Breast epithelium (tissue), 4 donors: Measurements from ENCODE around the gene ECT2. TPM values are rescaled to one million over a fixed set of nuclear protein-coding genes. Genes with fewer than 3 reads are reported as not detected.

Experiments
- DNase-seq, 2 donors: peaks; one replicate each; pipeline ENCODE4 v3.0.0-alpha.2; 2019; ENCODE audit warnings: low spot score in 2 of 2
- H3K27ac ChIP-seq, 2 donors: fragments of 200-600 bp; sonication (generic) in 1 of 2; one replicate each; pipeline ENCODE4 v1.5.1; 2016 to 2019; ENCODE audit warnings: mild to moderate bottlenecking in 1 of 2
- H3K27me3 ChIP-seq, 2 donors: fragments of 200-600 bp; sonication (generic) in 1 of 2; one replicate each; pipeline versions ENCODE4 v1.5.1 to v1.6.0; 2017 to 2019; ENCODE audit warnings: control low read depth in 1 of 2, mild to moderate bottlenecking in 1 of 2
- H3K36me3 ChIP-seq: fragments of 200-600 bp; one replicate; pipeline ENCODE4 v1.5.1; 2019
- H3K4me1 ChIP-seq, 2 donors: fragments of 200-600 bp; sonication (generic); one replicate each; pipeline ENCODE4 v1.5.1; 2016 to 2019; ENCODE audit warnings: control low read depth in 1 of 2
- H3K4me3 ChIP-seq, 3 donors: fragments of 200-600 bp; sonication (generic); 1 replicate in 2 of 3; 2 replicates in 1 of 3; pipeline ENCODE4 v1.5.1; 2016 to 2019; ENCODE audit warnings: mild to moderate bottlenecking in 3 of 3, moderate library complexity in 2 of 3
- H3K9me3 ChIP-seq, 2 donors: fragments of 200-600 bp; sonication (generic) in 1 of 2; one replicate each; pipeline ENCODE4 v1.5.1; 2016 to 2019; ENCODE audit warnings: control low read depth in 1 of 2
- CTCF ChIP-seq, 3 donors: fragments of 450-650 bp; IDR thresholded peaks; one replicate each; pipeline ENCODE4 v1.5.1; 2016 to 2017; ENCODE audit warnings: antibody characterized with exemption in 3 of 3, mild to moderate bottlenecking in 3 of 3, moderate library complexity in 3 of 3
- POLR2A ChIP-seq: fragments of 450-650 bp; IDR thresholded peaks from one replicate; pipeline ENCODE4 v1.6.1; 2016; ENCODE audit warnings: antibody characterized with exemption, mild to moderate bottlenecking, moderate library complexity
- POLR2AphosphoS5 ChIP-seq, 3 donors: sonication (generic); formaldehyde crosslinking; IDR thresholded peaks; one replicate each; pipeline ENCODE4 v1.6.1; 2017; ENCODE audit warnings: antibody characterized with exemption in 3 of 3
- intact Hi-C: fragments of 100-400 bp; cut with DNase I; formaldehyde crosslinking; loops from one replicate; pipeline ENCODE4 v1.15.1; 2023; ENCODE audit warnings: low total_unique reads
- total RNA-seq, 3 donors: library from RNA; depleted of rRNA; stranded (reverse); fragments of >200 nt; gene quantifications; one replicate each; pipeline ENCODE4 v1.1.0, GENCODE V29; 2016

The ECT2 gene
- total RNA-seq, 3 donors from 2014 or later: 8.5 to 20.1 (median 15.4) TPM

- peaks cover 3% of the 10 kb centered on the region for H3K36me3 ChIP-seq
- intact Hi-C loops: no loop called here
- H3K4me3 ChIP-seq: no peak overlapping the region
- H3K27me3 ChIP-seq: no peaks in the 10 kb centered on the region
- no peak for DNase-seq
- no peaks in the 10 kb centered on the region for H3K9me3 ChIP-seq
- TF ChIP-seq POLR2A: no peak
- TF ChIP-seq CTCF (IDR thresholded peaks at IDR 0.05): no peak
- no peak for TF ChIP-seq POLR2AphosphoS5 (IDR thresholded peaks at IDR 0.05)
- H3K4me1 ChIP-seq: no peaks in the 10 kb centered on the region
- H3K27ac ChIP-seq: no peak overlapping the region
These were observed 21.1 kb downstream of the ECT2 start for GRCh38 chr3:172771672-172772071.

- Histone ChIP-seq H3K9me3 (no peaks in the 10 kb centered on the region), H3K4me1 (no peaks in the 10 kb centered on the region), H3K27me3 (no peaks in the 10 kb centered on the region), H3K27ac (no peak overlapping the region), H3K4me3 (no peak overlapping the region), H3K36me3 (no peaks in the 10 kb centered on the region)
- intact Hi-C loops: no loop called here
- no peak for TF ChIP-seq CTCF (IDR thresholded peaks at IDR 0.05)
- TF ChIP-seq POLR2AphosphoS5 (IDR thresholded peaks at IDR 0.05): no peak
- no peak for TF ChIP-seq POLR2A
- no peak for DNase-seq
These were observed 25.7 kb downstream of the ECT2 start for GRCh38 chr3:172776049-172776717.

- no peaks in the 10 kb centered on the region for H3K36me3 ChIP-seq
- H3K9me3 ChIP-seq: no peaks in the 10 kb centered on the region
- TF ChIP-seq POLR2AphosphoS5 (IDR thresholded peaks at IDR 0.05) (no peak), CTCF (IDR thresholded peaks at IDR 0.05) (no peak), POLR2A (no peak)
- no peaks in the 10 kb centered on the region for H3K4me1 ChIP-seq
- H3K27ac ChIP-seq: no peak overlapping the region
- DNase-seq: no peak
- H3K4me3 ChIP-seq: no peak overlapping the region
- no peaks in the 10 kb centered on the region for H3K27me3 ChIP-seq
- intact Hi-C loops: no loop called here
These were observed 27.4 kb downstream of the ECT2 start for GRCh38 chr3:172777901-172778300.

GRCh38 chr3:172782235-172782634, 31.7 kb downstream of the ECT2 start:
- H3K9me3 ChIP-seq: no peaks in the 10 kb centered on the region
- no peaks in the 10 kb centered on the region for H3K4me1 ChIP-seq
- no peak overlapping the region for H3K4me3 ChIP-seq
- H3K27ac ChIP-seq: no peak overlapping the region
- no peak for DNase-seq
- intact Hi-C loops: no loop called here
- H3K36me3 ChIP-seq: no peaks in the 10 kb centered on the region
- no peaks in the 10 kb centered on the region for H3K27me3 ChIP-seq
- TF ChIP-seq POLR2A (no peak), CTCF (IDR thresholded peaks at IDR 0.05) (no peak), POLR2AphosphoS5 (IDR thresholded peaks at IDR 0.05) (no peak)

GRCh38 chr3:172786036-172786435, 35.5 kb downstream of the ECT2 start:
- Histone ChIP-seq H3K27ac (no peak overlapping the region), H3K4me1 (no peaks in the 10 kb centered on the region), H3K27me3 (no peaks in the 10 kb centered on the region), H3K36me3 (no peaks in the 10 kb centered on the region), H3K9me3 (no peaks in the 10 kb centered on the region), H3K4me3 (no peak overlapping the region)
- DNase-seq: no peak
- intact Hi-C loops: no loop called here
- TF ChIP-seq POLR2AphosphoS5 (IDR thresholded peaks at IDR 0.05): no peak
- no peak for TF ChIP-seq POLR2A
- no peak for TF ChIP-seq CTCF (IDR thresholded peaks at IDR 0.05)
